ENCODE results near the gene PTPRN2.
"Not testable (repeated sequence)": the region's sequence is repeated elsewhere in the genome, so short reads cannot be mapped to it uniquely, and the experiment has no call there.

Gene PTPRN2

DNA sequence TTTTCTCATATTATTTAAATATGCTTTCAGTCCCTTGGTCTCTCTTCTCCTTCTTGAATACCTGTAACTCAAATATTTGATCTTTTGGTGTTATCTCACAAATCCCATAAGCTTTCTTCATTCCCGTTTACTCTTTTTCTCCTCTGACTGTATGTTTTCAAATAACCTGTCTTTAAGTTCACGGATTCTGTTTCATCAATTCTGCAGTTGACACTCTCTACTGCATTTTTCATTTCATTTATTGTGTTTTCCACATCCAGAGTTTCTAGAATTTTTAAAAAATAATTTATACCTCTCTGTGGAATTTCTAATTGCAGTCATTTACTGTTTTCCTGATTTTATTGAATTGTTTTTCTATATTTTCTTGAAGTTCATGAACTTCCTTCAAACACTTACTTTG, 298.4 kb downstream of the PTPRN2 start:
- DNase-seq: no peak

DNA sequence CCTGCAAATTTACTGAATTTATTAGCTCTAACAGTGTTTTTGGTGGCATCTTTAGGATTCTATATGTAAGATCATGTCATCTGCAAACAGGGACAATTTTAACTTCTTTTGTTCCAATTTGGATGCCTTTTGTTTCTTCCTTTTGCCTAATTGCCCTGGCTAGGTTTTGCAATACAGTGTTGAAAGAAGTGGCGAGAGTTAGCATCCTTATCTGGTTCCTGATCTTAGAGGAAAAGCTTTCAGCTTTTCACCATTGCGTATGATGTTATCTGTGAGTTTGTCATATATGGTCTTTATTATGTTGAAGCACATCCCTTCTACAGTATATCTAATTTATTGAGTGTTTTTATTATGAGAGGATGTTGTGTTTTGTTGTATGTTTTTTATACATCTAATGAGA, 301.4 kb downstream of the PTPRN2 start:
- no peak for DNase-seq

DNA sequence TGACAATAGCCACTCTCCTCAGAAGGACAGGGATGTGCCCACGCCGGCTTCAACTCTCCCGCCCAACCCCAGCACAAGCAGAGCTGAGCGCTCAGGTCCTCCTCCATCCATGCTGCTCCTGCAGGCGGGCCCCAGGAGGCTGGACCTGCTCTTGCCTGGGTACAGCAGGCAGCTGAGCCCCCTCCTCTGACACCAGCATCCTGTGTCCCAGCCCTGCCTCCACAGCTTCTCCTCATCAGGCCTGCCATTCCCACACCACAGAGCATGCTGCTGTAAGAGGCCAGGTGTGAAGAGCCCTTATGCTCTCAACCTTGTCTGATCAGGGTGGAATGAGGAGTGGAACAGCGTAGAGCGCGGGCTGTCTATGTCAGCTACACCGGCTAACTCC, 302.2 kb downstream of the PTPRN2 start:
- no peak for DNase-seq

DNA sequence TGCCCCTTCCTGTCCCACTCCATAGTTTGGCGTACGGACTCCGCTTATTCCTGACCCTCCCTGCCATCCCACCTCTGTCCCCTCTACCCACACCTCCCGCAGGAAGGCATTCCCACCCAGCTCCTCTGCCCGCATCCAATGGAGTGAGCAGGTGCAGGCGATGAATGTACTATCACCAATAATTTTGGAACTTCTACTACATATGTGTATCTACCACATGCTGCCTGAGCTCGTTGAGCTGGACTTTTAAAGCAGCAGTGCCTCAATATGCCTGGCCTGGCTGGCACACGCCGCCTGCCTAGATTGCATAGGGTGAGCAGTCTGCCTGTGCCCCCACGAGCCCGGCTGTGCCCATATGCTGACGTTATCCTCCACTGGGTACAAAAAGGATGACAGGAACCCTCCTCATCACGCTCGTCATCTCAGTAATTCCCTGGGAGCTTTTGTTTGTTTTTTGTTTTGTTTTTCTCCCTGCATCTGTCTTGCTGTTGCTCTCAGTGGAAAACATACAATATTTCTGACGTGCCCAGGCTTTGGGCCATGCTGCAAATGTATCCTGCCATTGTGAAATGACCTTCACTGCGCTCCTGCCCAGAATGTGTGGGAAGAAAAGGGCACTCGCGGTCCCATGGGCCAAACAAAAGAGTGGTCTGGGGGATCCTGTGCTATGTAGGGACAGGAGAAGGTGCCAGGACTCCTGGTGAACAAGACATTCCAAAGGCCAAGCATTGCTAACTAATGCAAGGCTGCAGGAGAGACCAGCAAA, 302.8 kb downstream of the PTPRN2 start:
- no peak for DNase-seq

DNA sequence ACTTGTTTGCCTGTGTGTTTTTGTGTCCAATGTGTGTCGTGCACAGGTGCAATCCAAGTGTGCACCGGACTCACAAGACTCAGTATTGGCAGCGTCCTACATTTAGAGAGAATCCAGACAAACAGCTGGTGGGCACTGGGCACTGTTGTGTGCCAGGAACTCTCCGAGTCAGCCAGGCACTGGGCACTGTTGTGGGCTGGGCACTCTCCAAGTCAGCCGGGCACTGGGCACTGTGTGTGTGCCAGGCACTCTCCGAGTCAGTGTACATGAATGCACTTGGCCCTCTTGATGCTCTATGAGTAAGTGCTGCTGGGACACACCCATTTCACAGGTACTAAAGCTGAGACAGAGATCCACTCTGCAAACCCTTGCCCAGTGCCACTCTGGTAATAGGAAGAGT, 303.5 kb downstream of the PTPRN2 start:
- DNase-seq: no peak

DNA sequence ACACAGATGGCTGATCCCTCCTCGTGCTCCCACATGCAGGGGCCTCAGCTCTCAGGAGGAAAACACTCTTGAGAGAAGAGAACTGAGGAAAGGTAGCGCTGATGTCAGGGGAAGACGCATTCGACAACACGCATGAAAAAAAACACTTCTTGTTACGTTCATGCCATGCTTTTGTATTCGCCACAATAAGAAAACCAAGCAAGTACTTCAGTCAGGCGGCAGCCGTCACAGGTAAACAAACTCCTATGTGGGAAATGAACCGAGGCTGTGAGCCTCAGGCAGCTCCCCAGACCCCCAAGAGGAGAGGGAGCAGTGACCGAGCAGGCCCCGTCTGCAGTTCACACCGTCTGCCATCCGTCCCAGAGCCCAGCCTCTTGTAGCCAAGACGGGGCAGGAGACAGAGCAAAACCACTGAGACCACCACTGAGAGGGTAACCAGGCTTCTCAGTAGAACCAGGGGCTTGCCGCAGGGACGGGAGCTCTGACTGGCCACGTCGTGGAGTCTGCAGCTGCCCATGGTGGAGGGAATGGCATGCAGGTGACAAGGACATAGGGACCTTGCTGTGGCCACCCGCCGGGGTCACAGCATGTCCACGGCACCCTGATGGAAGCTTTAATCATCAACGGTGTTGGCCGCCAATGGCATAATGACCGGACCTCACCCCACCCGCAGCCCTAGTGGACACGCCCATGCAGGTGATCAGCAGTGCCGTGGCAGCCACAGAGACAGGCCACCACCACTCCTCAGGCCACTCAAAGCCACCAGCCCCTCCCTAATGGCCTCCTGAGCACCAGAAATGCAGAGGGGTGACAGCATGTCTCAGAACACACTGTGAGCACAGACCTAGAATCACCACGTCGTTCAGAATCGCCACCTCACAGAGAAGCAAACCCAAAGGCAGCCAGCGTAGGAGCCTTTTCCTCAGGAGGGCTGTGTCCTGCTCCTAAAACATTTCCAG, 304.3 kb downstream of the PTPRN2 start:
- DNase-seq: no peak

DNA sequence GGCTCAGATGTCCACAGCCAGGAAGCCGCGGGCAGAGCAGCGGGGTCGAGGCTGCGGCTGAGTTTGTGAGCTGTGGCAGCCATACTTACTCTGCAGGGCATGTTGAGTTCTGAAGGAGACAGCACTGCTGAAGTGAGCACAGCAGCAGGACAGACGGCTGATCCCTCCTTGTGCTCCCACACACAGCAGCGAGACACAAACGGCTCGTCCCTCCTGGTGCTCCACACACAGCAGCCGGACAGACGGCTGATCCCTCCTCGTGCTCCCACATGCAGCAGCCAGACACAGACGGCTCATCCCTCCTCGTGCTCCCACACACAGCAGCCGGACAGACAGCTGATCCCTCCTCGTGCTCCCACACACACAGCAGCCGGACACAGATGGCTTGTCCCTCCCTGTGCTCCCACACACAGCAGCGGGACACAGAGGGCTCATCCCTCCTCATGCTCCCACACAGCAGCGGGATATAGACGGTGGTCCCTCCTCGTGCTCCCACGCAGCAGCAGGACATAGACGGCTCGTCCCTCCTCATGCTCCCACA, 305.1 kb downstream of the PTPRN2 start:
- DNase-seq: no peak

DNA sequence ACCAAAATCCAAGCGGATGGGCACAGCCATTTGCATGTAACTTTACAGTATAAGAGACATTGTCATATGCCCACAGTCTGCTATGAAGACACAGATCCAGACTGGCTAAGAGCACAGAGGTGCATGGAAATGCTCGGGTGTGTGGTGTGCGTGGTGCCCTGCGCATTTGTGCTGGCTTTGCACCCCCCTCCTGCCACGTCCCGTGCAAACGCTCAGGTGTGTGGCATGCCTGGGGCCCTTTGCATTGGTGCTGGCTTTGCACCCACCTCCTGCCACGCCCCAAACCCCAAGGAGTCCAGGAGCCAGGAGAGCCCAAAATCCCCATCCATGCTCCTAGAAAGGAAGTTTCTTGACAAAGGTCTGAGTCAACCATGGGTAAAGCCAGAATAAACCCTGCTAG, 306.2 kb downstream of the PTPRN2 start:
- DNase-seq: no peak

DNA sequence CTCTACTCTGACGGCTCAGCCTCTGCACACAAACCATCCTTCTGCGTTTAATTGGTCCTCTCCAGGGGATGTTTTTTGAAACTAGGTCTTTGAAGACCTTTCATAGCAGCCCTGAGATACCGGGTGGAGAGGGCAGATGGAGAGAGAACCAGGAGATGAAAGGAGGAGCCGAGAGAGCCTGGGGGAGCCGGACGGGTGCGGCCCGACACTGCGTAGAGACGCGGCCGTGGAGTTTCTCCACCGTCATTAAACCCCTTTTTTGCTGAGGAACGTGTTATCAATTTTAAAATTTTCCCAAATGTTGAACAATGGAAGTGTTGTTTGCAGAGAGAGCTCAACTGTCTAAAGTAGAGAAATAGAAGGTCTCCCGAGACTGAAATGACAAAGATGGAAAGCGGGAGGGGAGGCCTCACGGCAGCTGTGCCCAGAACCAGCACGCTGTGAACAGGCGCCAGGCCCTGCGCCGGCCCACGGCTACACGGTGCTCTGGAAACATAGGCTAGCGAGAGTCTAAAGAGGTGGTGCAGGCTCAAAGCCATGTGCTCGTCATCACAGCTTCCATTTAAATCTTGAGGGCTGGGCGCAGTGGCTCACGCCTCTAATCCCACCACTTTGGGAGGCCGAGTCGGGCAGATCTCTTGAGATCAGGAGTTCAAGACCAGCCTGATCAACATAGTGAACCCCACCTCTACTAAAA, 307.0 kb downstream of the PTPRN2 start:
- no peak for DNase-seq

DNA sequence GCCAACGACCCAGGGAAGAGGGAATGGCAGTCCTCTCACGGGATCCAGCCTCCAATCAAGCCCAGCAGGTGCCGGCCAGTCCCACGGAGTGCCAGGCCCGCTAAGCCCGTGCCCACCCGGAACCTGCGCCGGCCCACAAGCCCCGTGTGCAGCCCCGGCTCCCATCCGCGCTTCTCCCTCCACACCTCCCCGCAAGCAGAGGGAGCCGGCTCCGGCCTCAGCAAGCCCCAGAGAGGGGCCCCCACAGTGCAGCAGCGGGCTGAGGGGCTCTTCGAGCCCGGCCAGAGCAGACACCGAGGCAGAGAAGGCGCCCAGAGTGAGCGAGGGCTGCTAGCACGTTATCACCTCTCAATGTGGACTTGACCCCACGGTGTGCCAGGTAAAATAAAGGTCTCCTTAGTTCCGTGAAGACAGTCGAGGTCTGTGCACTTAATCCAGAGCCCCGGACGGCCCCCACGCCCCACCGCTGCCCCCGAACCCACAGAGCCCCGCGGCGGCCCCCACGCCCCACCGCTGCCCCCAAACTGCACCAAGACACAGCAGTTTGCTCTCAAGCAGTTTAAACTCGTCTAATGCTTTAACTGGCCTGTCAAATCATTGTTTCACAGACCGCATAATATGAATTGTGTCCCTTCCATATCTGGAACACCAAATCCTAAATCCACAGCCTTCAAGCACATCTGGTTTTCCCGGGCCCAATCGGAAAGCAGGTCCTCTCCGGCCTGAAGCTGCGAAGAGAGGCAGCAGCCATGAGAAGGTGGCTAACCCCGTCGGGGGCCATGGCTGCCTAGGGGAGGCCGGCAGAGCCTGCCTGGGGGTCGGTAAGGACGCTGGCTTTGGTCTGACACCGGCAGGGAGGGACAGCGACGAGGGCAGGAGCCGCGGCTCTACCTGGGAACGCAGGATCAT, 307.8 kb downstream of the PTPRN2 start:
- DNase-seq: no peak

DNA sequence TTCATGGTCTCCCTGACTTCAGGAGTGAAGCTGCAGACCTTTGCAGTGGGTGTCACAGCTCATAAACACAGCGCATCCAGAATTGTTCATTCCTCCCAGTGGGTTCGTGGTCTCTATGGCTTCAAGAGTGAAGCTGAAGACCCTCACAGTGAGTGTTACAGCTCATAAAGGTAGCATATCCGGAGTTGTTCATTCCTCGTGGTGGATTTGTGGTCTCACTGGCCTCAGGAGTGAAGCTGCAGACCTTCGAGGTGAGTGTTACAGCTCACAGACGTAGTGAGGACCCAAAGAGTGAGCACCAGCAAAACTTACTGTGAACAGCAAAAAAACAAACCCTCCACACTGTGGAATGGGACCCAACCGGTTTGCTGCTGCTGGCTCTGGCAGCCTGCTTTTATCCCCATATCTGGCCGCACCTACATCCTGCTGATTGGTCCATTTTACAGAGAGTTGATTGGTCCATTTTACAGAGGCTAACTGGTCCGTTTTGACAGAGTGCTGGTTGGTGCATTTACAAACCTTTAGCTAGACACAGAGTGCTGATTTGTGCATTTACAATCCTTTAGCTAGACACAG, 308.8 kb downstream of the PTPRN2 start:
- no peak for DNase-seq

DNA sequence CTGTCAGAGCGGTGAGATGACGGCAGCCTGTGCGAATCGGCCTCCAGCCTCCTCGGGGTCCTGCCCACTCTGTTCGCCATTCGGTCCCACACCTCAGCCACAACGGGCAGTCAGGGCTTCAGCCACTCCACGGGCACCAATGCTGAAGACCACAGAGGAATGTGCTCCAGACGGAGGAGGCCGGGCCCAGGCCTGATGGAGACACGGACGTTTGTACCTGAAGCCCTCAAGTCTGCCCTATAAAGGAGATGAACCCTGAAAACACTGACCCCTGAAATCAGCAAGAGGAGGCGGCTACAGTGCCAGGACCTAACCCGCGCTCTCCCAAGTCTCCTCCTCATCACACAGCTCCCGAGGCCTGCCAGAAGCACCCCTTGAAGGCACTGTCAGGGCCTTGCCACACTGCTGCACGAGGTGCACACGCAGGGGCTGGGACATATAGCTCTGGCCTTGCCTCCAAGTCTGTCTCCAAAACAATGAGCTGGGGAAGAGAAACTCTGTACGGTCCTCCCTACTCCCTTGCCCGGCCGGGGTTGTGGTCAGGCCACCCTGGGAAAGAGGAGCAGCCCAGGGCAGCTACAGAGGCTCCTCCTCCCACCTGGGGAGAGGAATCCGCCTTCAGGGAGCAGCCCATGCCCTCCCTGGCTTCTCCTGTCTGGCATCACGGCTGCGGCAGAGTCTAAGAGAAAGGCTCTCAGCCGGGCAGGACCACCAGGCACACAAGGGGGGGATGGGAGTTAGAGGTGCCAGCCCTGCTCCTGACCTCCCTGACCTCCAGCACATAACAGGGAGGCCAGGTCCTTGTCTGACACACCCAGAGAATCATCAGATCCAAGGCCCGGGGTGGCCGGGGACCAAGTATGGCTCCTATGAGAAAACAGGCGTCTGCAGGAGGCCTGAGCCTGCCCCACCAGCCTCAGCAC, 310.1 kb downstream of the PTPRN2 start:
- no peak for DNase-seq

DNA sequence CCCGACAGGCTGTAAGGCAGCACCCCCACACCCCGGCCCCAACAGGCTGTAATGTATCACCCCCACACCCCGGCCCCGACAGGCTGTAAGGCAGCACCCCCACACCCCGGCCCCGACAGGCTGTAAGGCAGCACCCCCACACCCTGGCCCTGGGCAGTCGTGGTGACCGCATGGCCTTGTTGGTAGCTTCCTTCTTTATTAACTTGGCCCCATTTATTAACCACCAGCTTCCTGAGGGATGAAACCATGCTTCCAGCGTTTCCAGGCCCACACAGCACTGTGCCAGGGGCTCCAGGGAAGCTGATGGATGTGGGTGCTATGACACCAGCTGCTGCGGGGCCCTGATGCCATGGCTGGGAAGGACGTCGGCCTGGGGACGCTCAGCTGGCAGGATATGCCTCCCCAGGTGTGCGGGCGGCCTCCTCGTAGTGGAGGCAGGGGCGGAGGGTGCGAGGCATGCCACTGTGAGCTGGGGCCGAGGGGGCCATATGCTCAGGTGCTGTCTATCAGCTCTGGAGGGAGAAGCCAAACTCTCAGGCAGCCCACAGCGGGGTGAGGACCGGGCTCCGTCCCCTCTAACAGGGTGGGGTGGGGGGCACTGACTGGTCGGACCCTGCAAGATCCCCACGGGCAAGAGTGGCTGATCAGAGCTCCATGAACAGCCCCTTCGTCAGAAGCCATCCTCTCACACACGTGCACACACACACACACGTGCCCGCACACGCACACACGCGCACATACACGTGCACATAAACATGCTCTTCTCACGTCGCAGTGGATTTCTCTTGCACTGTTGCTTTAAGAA, 311.0 kb downstream of the PTPRN2 start:
- DNase-seq: no peak

DNA sequence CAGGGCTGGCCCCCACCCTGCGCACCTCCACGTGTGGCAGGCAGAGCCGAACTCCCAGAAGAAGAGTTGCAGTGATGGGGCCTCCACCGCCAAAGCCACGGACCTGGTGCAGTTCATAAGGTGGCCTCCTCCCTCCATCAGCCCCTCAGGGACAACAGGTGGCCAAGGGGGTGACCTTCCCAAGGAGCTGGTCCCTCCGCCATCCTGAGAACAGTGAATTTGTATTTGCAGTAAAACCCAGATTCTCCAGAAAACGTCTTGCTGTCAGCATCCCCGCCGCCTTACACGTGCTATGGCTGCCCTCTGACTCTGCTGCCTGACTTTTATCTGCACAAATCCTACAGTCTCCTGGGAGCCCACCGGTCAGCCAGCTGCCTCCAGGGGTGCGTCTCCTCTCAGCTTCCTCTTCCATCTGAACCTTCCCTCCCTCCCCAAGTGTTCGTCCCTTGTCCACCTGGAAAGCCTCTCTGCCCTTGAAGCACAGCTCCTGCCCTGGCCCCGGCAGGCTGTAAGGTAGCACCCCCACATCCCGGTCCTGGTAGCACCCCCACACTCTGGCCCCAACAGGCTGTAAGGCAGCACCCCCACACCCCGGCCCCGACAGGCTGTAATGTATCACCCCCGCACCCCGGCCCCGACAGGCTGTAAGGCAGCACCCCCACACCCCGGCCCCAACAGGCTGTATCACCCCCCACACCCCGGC, 311.8 kb downstream of the PTPRN2 start:
- no peak for DNase-seq

DNA sequence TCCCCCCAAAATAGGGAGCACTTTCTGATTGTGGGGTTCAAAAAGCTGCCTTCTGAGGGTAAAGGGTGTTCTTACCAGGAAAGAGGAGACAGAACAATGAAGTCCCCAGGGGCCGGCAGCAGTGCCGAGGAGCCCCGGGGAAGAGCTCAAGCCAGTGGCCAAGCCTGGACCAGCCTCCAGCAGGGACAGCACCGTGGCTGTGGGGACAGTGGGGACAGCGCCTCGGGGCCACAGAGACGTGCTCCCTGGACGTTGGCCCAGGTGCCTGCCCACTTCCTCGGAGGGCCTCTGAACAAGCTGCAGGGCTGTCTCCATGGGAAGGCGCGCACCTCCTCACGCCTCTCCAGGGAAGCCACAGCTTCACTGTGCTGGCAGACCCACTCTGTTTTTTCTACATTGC, 312.6 kb downstream of the PTPRN2 start:
- no peak for DNase-seq

DNA sequence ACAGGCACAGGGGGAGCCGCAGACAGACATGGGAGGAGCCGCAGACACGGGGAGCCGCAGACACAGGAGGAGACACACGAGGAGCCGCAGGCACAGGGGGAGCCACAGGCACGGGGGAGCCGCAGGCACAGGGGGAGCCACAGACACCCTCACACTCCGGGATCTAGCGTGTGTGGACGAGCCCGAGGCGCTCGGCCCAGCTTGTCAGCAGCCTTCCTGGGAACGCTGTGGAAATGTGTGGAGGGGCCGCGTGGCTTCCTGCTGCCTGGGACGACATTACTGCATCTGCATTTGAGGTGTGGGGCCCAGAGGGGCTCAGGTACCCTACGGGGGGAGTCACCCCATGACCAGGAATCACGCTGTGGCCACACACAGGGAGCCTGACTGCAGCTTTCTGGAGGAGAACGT, 313.2 kb downstream of the PTPRN2 start:
- DNase-seq: no peak

DNA sequence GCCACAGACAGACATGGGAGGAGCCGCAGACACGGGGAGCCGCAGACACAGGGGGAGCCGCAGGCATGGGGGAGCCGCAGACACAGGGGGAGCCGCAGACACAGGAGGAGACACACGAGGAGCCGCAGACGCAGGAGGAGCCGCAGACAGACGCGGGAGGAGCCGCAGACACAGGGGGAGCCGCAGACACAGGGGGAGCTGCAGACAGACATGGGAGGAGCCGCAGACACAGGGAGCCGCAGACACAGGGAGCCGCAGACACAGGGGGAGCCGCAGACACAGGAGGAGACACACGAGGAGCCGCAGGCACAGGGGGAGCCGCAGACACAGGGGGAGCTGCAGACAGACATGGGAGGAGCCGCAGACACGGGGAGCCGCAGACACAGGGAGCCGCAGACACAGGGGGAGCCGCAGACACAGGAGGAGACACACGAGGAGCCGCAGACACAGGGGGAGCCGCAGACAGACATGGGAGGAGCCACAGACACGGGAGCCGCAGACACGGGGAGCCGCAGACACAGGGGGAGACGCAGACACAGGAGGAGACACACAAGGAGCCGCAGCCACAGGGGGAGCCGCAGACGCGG, 313.8 kb downstream of the PTPRN2 start:
- DNase-seq: not testable (repeated sequence)

DNA sequence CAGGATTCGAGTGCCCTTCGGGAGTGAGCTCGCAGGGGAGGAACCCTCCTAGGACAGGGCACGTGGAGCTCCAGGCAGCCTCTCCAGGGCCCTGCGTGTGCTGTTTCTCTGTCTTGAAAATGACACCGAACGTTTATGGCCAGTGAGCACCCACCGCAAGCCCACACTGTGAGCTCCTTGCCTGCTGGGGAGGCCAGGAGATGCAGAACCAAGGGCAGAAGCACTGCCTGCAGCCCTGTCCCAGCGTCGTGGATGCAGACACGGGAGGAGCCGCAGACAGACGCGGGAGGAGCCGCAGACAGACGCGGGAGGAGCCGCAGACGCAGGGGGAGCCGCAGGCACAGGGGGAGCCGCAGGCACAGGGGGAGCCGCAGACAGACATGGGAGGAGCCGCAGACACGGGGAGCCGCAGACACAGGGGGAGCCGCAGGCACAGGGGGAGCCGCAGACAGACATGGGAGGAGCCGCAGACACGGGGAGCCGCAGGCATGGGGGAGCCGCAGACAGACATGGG, 314.4 kb downstream of the PTPRN2 start:
- no peak for DNase-seq
